HepG2 (cell line): ENCODE measurements around the gene KIRREL2. TPM values are rescaled to one million over a fixed set of nuclear protein-coding genes. Genes with fewer than 3 reads are reported as not detected.

Source experiments
- ATAC-seq: fragments of 200-7000 bp; cut with Tn5 transposase; 3 replicates; pipeline ENCODE4 v1.9.1; 2020; ENCODE audit warnings: mild to moderate bottlenecking, moderate library complexity
- BruUV-seq: library from RNA; stranded (reverse); fragments of 400-500 nt; replicated peaks from 2 replicates; lab custom pipeline; 2021; lab: Mats Ljungman, UMichigan
- CTCF ChIA-PET: fragments of 300-600 bp; formaldehyde crosslinking; extraction: SDS; loops from one replicate; lab custom pipeline; 2021; ENCODE audit warnings: low total read pairs, inconsistent platforms, low intra/inter-chr PET ratio; lab: Yijun Ruan, JAX
- POLR2A ChIA-PET: fragments of 350-600 bp; sonication (Branson Sonifier 250); formaldehyde crosslinking; loops from one replicate; lab custom pipeline; 2020; ENCODE audit warnings: antibody characterized with exemption, inconsistent platforms; lab: Yijun Ruan, JAX
- DNase-seq: peaks from one replicate; pipeline ENCODE4 v3.0.0-alpha.2; 2015; ENCODE audit warnings: low spot score
- FAIRE-seq: peaks from 3 replicates; lab custom pipeline; 2011; peaks lifted over from hg19 to GRCh38; lab: Jason Lieb, UNC
- H2AFZ ChIP-seq: one replicate; pipeline ENCODE4 v1.6.1; 2011; ENCODE audit warnings: low read length, inconsistent platforms
- H3K27ac ChIP-seq: fragments of 300-600 bp; 3 replicates; pipeline ENCODE4 v1.8.0; 2011; ENCODE audit warnings: mixed run types, mild to moderate bottlenecking, mixed read lengths, low read length, inconsistent platforms; ENCODE audit not compliant: insufficient read depth; ENCODE audit errors: extremely low read length
- H3K27me3 ChIP-seq, 2 experiments: fragments of 200-600 bp in 1 of 2; 2 replicates in 1 of 2; 3 replicates in 1 of 2; pipeline versions ENCODE4 v1.6.0 to v1.8.0; 2011; ENCODE audit warnings: low read length in 2 of 2, mild to moderate bottlenecking in 2 of 2, moderate library complexity in 2 of 2, inconsistent platforms in 1 of 2; ENCODE audit not compliant: insufficient read depth in 2 of 2, control insufficient read depth in 1 of 2
- H3K36me3 ChIP-seq, 2 experiments: fragments of 200-600 bp in 1 of 2; replicated peaks in 1 of 2; 2 replicates in 1 of 2; 3 replicates in 1 of 2; pipeline versions ENCODE4 v1.5.1 to v1.8.0; 2011; ENCODE audit warnings: low read length in 2 of 2, inconsistent platforms in 1 of 2; ENCODE audit not compliant: insufficient read depth in 2 of 2, control insufficient read depth in 1 of 2
- H3K4me1 ChIP-seq: 2 replicates; pipeline ENCODE4 v1.5.1; 2012; ENCODE audit warnings: low read length, inconsistent platforms; ENCODE audit not compliant: insufficient read depth
- H3K4me2 ChIP-seq: 2 replicates; pipeline ENCODE4 v1.6.0; 2011; ENCODE audit warnings: low read depth, low read length, inconsistent platforms
- H3K4me3 ChIP-seq, 3 experiments: fragments of 200-600 bp in 1 of 3; sonication (generic), shearing (Covaris generic) in 1 of 3; replicated peaks in 1 of 3; 2 replicates each; pipeline ENCODE4 v1.5.1; 2011 to 2016; ENCODE audit warnings: low read length in 3 of 3, inconsistent platforms in 2 of 3, low read depth in 2 of 3, mild to moderate bottlenecking in 2 of 3, control low read depth in 1 of 3, mixed read lengths in 1 of 3; ENCODE audit not compliant: insufficient read depth in 1 of 3
- H3K79me2 ChIP-seq: one replicate; pipeline ENCODE4 v1.6.1; 2011; ENCODE audit warnings: low read length, inconsistent platforms; ENCODE audit not compliant: insufficient read depth
- H3K9ac ChIP-seq: 2 replicates; pipeline ENCODE4 v1.6.0; 2011; ENCODE audit warnings: mild to moderate bottlenecking, low read depth, low read length, inconsistent platforms; ENCODE audit not compliant: insufficient read depth
- H3K9me3 ChIP-seq: 2 replicates; pipeline ENCODE4 v1.5.1; 2012; ENCODE audit warnings: mild to moderate bottlenecking, low read length
- H4K20me1 ChIP-seq: 2 replicates; pipeline ENCODE4 v1.6.0; 2011; ENCODE audit warnings: inconsistent platforms, mild to moderate bottlenecking, low read length, moderate library complexity; ENCODE audit not compliant: insufficient read depth
- AGO1 ChIP-seq: fragments of 200-400 bp; formaldehyde crosslinking; IDR thresholded peaks from 2 replicates; pipeline ENCODE4 v1.6.1; 2017; ENCODE audit warnings: mild to moderate bottlenecking, low read depth, low read length, moderate library complexity; ENCODE audit not compliant: poor library complexity, severe bottlenecking
- DMAP1 ChIP-seq: IDR thresholded peaks from 2 replicates; pipeline ENCODE4 v1.6.1; 2016
- LCORL ChIP-seq, 2 experiments: fragments of 450-650 bp in 1 of 2; sonication (generic) in 1 of 2; formaldehyde crosslinking in 1 of 2; IDR thresholded peaks; 2 replicates each; pipeline versions ENCODE4 v1.5.0 to v1.6.1; 2017 to 2020; ENCODE audit warnings: antibody characterized with exemption in 1 of 2, missing genetic modification reagents in 1 of 2
- NFKB2 ChIP-seq: sonication (generic); formaldehyde crosslinking; IDR thresholded peaks from 2 replicates; pipeline ENCODE4 v1.4.0; 2020; ENCODE audit warnings: missing genetic modification reagents, borderline replicate concordance
- ZNF329 ChIP-seq: sonication (generic); formaldehyde crosslinking; IDR thresholded peaks from 2 replicates; pipeline ENCODE4 v1.9.0; 2021; ENCODE audit warnings: low read depth, mild to moderate bottlenecking, missing genetic modification reagents
- WGBS: methylation state at CpG from one replicate; pipeline ENCODE4 v1.1.6; 2017; ENCODE audit warnings: low lambda C conversion rate; 5-methylcytosine and 5-hydroxymethylcytosine counted together
- in situ Hi-C: cut with HindIII; loops from 2 replicates; pipeline ENCODE4 v1.10.0; 2017; ENCODE audit warnings: low pct_unique_long_range_greater_than_20kb; ENCODE audit not compliant: extremely low pct_ligation_motif_present
- intact Hi-C: fragments of 100-400 bp; cut with micrococcal nuclease; formaldehyde crosslinking; loops from one replicate; pipeline ENCODE4 v1.10.0; 2022; ENCODE audit not compliant: unreplicated experiment
- polyA plus RNA-seq, 8 experiments: library from polyadenylated mRNA; depleted of rRNA in 3 of 8; stranded (reverse) in 7 of 8; unstranded in 1 of 8; fragments of >200 nt; fragmentation: Illumina TruSeq in 4 of 8; extraction: Trizol in 4 of 8; gene quantifications; 2 replicates each; pipeline versions ENCODE4 v1.2.1 to v1.2.3, GENCODE V29; 2011 to 2016; ENCODE audit warnings: low read depth in 4 of 8, missing spikeins in 1 of 8, mixed read lengths in 1 of 8; ENCODE audit not compliant: insufficient read depth in 1 of 8
- total RNA-seq, 5 experiments: library from RNA; depleted of rRNA; stranded (reverse); fragments of >200 nt; fragmentation: Illumina TruSeq; extraction: Trizol; gene quantifications; 2 replicates each; pipeline ENCODE4 v1.2.3, GENCODE V29; 2016; ENCODE audit warnings: low read depth in 1 of 5

The KIRREL2 gene
- total and polyA plus RNA-seq, 2 of the 13 experiments (the other 11 are each of a cell fraction or from before 2014, with no cell fraction given), result 0.18 to 2.4 TPM

- Histone ChIP-seq H3K79me2 (no peaks in the 10 kb centered on the region), H3K4me2 (no peak overlapping the region), H3K9me3 (no peaks in the 10 kb centered on the region), H3K9ac (no peak overlapping the region), H4K20me1 (no peaks in the 10 kb centered on the region), H3K36me3 (no peaks in the 10 kb centered on the region), H3K27ac (no peak overlapping the region), H3K4me3 (no peak overlapping the region), H2AFZ (no peak overlapping the region), H3K4me1 (peaks cover 50% of the 10 kb centered on the region), H3K27me3 (peaks cover 0 to 15% of the 10 kb centered on the region in 2 experiments; a peak in 3 of 5 replicates)
- TF ChIP-seq ZNF329 (CRISPR knock-in tag) (peak; percentile 99), DMAP1 (no peak)
- DNase-seq (no peak), FAIRE-seq (no peak), ATAC-seq (no peak)
- ChIA-PET POLR2A (no interaction called here), CTCF (no interaction called here)
- in situ Hi-C loops, result no loop called here
- WGBS, result 41% methylated on average over 10 of the region's 10 CpGs
- intact Hi-C loops, result loop anchor here (5.0 kb wide), 1 partner anchor 33 kb away; the partner anchor contains the start of gene LRFN3
- BruUV-seq, result no TSS peak
These were observed 47.8 kb downstream of the KIRREL2 start for GRCh38 chr19:35904311-35905068.

DNA sequence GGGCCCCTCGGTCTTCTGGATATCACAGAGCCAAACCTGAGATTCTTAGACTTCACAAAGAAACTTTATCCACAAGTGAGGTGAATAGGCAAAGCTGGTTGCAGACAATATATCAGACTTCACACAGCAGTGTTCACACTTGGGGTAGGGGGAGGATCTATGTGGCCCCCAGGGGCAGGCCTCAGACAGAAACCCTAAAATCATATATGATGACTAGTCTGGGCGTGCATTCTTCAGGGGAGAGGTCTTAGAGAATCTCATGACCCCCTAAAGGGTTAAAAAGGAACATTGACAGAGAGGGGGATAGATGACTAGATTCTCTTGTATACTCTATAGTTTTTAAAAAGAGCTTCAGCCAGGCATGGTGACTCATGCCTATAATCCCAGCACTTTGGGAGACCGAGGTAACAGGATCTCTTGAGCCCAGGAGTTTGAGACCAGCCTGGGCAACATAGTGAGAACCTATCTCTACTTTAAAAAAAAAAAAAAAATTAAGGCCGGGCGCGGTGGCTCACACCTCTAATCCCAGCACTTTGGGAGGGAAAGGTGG lies 48.5 kb downstream of the KIRREL2 start:
- H3K4me3 ChIP-seq, result no peak overlapping the region
- TF ChIP-seq NFKB2 (CRISPR knock-in tag) (no peak), AGO1 (no peak), LCORL (IDR thresholded peaks at IDR 0.05) (no peak), LCORL (CRISPR knock-in tag; IDR thresholded peaks at IDR 0.05) (no peak)
- TF ChIP-seq, all 625 proteins: peak for 0
- no peak for ATAC-seq
- POLR2A ChIA-PET, result no interaction called here
- BruUV-seq, result no TSS peak
- no peak for FAIRE-seq
- peaks cover 50% of the 10 kb centered on the region for H3K4me1 ChIP-seq
- CTCF ChIA-PET, result no interaction called here
- intact Hi-C loops (no loop called here), in situ Hi-C loops (no loop called here)
- 49% methylated on average over 6 of the region's 6 CpGs for WGBS
- H3K9me3 ChIP-seq, result no peaks in the 10 kb centered on the region
- no peaks in the 10 kb centered on the region for H4K20me1 ChIP-seq
- H3K36me3 ChIP-seq, result no peaks in the 10 kb centered on the region
- H3K79me2 ChIP-seq, result no peaks in the 10 kb centered on the region
- DNase-seq, result no peak
- H3K9ac ChIP-seq, result no peak overlapping the region
- H3K27me3 ChIP-seq, result peaks cover 0 to 15% of the 10 kb centered on the region in 2 experiments; a peak in 3 of 5 replicates
- no peak overlapping the region for H3K4me2 ChIP-seq
- no peak overlapping the region for H3K27ac ChIP-seq
- H2AFZ ChIP-seq, result no peak overlapping the region
